ENCODE measurements around the gene H1-8. TPM values are rescaled to one million over a fixed set of nuclear protein-coding genes. Genes with fewer than 3 reads are reported as not detected.

H1-8 gene
- total RNA-seq, 4 donors from 2014 or later = not detected

GRCh38 chr3:129504471-129505100 lies 38.4 kb upstream of the H1-8 start:
- H3K27me3 ChIP-seq = no peaks in the 10 kb centered on the region
- TF ChIP-seq POLR2A (IDR thresholded peaks at IDR 0.05) (no peak), CTCF (IDR thresholded peaks at IDR 0.05) (no peak)
- 67 to 84% methylated on average over 3 to 5 of the region's 5 CpGs for WGBS, 2 donors
- no peak overlapping the region for H3K27ac ChIP-seq
- intact Hi-C loops (cut with DNase I) = no loop called here
- H3K4me3 ChIP-seq = no peak overlapping the region
- peaks cover 5 to 99% (median 8%) of the 10 kb centered on the region in 3 donors for H3K36me3 ChIP-seq
- no peak for DNase-seq
- H3K4me1 ChIP-seq = peaks cover 0 to 7% (median 0%) of the 10 kb centered on the region in 3 donors
- no peaks in the 10 kb centered on the region for H3K9me3 ChIP-seq

GRCh38 chr3:129505341-129505740 lies 37.6 kb upstream of the H1-8 start:
- no peaks in the 10 kb centered on the region for H3K9me3 ChIP-seq
- no peaks in the 10 kb centered on the region for H3K27me3 ChIP-seq
- intact Hi-C loops (cut with DNase I) = no loop called here
- H3K4me3 ChIP-seq = no peak overlapping the region
- 52 to 87% methylated on average over 4 of the region's 6 CpGs for WGBS, 2 donors
- peaks cover 5 to 99% (median 8%) of the 10 kb centered on the region in 3 donors for H3K36me3 ChIP-seq
- H3K4me1 ChIP-seq = peaks cover 0 to 7% (median 0%) of the 10 kb centered on the region in 3 donors
- TF ChIP-seq POLR2A (IDR thresholded peaks at IDR 0.05) (no peak), CTCF (IDR thresholded peaks at IDR 0.05) (no peak)
- no peak overlapping the region for H3K27ac ChIP-seq
- no peak for DNase-seq

- Histone ChIP-seq H3K4me3 (no peak overlapping the region), H3K9me3 (no peaks in the 10 kb centered on the region), H3K4me1 (peaks cover 0 to 7% (median 0%) of the 10 kb centered on the region in 3 donors), H3K36me3 (peaks cover 5 to 96% (median 8%) of the 10 kb centered on the region in 3 donors), H3K27ac (no peak overlapping the region), H3K27me3 (no peaks in the 10 kb centered on the region)
- intact Hi-C loops (cut with DNase I) = no loop called here
- DNase-seq = no peak
- 75 to 88% methylated on average over 2 to 9 of the region's 9 CpGs for WGBS, 2 donors
- no peak for TF ChIP-seq CTCF (IDR thresholded peaks at IDR 0.05)
Observed at GRCh38 chr3:129506231-129506742, 36.7 kb upstream of the H1-8 start.

GRCh38 chr3:129507181-129507831 lies 35.7 kb upstream of the H1-8 start:
- H3K27me3 ChIP-seq = no peaks in the 10 kb centered on the region
- 44 to 85% methylated on average over 3 to 8 of the region's 9 CpGs for WGBS, 2 donors

More at GRCh38 chr3:129507181-129507831, 35.7 kb upstream of the H1-8 start:
- H3K4me3 ChIP-seq = no peak overlapping the region
- no peak for DNase-seq
- peaks cover 5 to 96% (median 8%) of the 10 kb centered on the region in 3 donors for H3K36me3 ChIP-seq
- peaks cover 0 to 7% (median 0%) of the 10 kb centered on the region in 3 donors for H3K4me1 ChIP-seq
- H3K27ac ChIP-seq = no peak overlapping the region
- H3K9me3 ChIP-seq = no peaks in the 10 kb centered on the region
- intact Hi-C loops (cut with DNase I) = no loop called here
- TF ChIP-seq POLR2A (IDR thresholded peaks at IDR 0.05) = no peak
- TF ChIP-seq CTCF (IDR thresholded peaks at IDR 0.05) = no peak
